GM13977 (cell line): Measurements from ENCODE around the gene IGF1R.
A peak's percentile ranks its signal among the peaks of the same experiment; 100 is the strongest.

Source experiments
- DNase-seq: peaks from one replicate; pipeline ENCODE4 v3.0.0; 2012; ENCODE audit warnings: low spot score
- CTCF ChIP-seq: IDR thresholded peaks from 2 replicates; pipeline ENCODE4 v1.5.1; 2012; ENCODE audit warnings: mild to moderate bottlenecking, control low read depth; ENCODE audit not compliant: insufficient read depth; ENCODE audit errors: extremely low read depth, missing control alignments
- in situ Hi-C: fragments of 300-500 bp; cut with MboI; formaldehyde crosslinking; loops from one replicate; pipeline ENCODE4 v1.12.0; 2022; ENCODE audit warnings: low sequenced_read_pairs, low pct_unique_long_range_greater_than_20kb, mixed read lengths, inconsistent platforms; ENCODE audit not compliant: unreplicated experiment

Gene IGF1R

GRCh38 chr15:98904544-98904943 is 256.2 kb downstream of the IGF1R start:
- in situ Hi-C loops = no loop called here
- peak; percentile 63 for DNase-seq

DNA sequence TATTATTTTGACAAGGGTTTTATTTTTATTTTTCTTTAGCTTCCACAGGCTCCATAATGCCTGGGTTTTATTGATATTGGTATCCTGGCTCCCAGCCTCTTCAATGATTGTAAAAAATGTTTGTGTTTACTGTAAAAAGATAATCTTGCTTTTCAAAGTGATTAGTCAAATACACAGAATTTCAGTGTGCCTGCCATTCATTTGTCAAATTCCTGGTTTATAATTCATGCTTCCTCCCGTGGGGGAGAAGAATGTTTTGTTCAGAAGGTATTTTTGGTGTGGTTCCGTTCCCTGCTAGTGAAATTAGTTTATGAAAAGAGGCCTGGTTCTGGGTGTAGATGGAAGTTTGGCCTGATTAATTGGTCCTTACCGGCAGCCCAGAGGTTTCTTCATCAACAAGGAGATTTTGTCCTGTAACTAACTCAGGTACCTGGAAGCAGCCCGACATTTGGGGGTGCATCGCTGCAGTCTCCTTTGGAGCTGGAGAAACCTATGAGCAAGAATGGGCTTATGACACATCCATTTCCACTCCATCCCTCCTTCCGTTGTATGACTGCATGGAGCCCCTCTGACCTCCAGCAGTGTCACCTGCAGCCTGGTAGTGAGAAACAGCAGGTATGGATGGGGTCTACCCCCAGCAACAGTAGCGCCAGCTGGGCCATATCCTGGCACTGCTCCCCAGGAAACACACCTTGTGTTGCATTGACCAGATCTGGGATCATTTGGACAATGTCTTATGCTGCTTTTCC is 257.8 kb downstream of the IGF1R start:
- TF ChIP-seq CTCF = no peak
- in situ Hi-C loops = no loop called here
- no peak for DNase-seq

More at GRCh38 chr15:98904544-98904943, 256.2 kb downstream of the IGF1R start:
- TF ChIP-seq CTCF = peak; percentile 44

DNA sequence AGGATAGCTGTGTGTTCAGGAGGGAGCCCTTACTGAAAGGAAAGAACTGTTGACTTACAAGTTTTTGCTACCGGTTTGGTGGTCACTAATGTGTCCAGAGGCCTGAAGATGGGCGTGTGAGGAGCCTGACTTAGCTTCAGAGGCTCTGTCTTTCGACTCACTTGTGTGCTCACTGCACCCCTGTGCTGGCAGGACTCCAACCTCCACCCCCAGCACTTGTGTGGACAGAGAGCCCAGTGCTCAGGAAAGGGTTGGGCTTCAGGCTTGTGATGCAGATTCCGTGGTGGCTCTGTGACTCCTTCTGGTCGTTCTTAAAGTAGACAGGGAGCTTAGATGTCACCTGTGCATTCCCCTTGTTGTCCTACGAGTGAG is 258.4 kb downstream of the IGF1R start:
- no peak for TF ChIP-seq CTCF
- in situ Hi-C loops = no loop called here
- no peak for DNase-seq

DNA sequence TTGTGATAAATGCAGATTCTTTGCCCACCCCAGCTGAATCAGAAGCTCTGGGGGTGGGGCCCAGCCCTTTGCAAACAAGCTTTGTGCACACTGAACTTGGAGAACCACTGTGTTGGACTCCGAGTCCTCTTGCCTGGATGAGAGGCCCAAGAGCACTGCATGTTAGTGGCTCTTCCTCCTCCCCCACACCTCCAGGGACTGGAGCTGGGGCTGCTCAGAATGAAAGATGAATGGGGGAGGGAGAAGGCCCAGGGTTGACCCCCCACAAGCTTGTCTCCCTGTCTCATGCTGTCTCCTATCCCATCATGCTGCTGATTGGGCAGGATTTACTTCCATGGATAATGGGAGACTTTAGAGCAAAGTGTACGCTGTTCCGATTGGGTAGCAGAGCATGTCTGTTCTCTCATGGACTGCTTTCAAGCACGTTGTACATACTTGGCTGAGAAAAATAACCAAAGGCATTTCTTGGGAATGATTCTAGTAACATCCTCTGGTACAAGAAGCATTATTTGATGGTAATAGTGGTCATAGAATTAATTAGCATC is 259.7 kb downstream of the IGF1R start:
- no peak for TF ChIP-seq CTCF
- in situ Hi-C loops = no loop called here
- no peak for DNase-seq

DNA sequence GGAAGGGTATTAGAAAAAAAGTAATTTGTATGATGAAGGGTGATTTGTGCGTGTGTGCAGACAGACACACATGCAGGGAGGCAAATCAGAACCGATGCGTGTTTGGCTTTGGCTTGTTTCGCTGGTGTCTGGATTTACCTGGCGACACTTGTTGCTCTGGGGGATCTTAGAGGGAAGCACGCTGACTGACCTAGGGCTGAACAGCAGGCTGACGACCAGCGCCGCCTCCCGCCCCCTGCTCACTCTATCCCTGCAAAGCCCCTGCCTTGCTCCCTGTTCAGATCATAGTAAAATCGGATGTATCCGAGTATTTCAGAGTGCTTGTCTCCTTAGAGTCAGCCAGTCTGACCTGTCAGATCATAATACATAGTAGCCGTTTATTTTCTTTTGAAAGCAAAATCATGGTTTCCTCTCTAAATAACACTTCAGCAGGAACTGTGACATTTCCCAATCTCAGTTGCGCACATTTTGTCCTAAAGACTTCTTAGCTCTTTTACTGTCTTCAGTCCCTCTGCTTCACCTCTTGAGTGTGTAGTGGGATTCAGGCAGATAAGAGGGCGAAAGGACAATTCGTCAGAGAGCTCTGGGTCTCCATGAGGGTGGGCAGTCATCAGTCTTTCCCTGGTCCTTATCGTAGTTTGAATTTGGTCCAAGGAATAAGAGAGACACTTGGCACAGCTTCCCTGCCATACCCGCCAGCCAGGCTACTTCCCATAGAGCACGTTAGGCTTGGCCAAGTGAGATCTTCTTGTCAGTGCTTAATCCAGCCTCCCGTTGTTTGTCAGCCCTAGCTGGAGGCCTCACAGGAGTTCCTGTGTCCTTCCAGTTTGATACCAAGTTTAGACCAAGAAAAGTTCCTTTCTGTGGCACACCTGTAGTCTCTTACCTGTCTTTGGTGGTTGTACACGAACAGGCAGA is 261.9 kb downstream of the IGF1R start:
- TF ChIP-seq CTCF = no peak
- in situ Hi-C loops = no loop called here
- no peak for DNase-seq

DNA sequence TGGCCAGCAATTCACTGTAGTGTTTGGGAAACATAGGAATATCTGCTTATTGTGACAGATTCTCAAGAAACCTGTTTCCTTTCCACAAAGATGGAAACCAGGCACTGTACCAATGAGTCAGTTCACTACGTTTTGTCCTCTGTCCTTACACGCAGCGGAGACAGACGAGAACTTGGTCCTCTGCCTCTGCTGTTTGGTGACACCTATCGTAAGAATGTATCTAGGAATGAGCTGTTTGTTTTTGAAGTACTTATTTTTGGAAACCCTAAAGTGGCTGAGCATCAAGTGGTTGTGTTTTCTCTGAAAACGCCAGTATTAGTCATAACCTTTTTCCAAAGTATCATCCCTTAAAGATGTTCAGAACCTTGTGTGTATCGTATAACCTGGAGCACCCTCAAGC is 266.3 kb downstream of the IGF1R start:
- TF ChIP-seq CTCF = no peak
- in situ Hi-C loops = no loop called here
- no peak for DNase-seq
